ENCODE data around the gene MYOD1.

DNA sequence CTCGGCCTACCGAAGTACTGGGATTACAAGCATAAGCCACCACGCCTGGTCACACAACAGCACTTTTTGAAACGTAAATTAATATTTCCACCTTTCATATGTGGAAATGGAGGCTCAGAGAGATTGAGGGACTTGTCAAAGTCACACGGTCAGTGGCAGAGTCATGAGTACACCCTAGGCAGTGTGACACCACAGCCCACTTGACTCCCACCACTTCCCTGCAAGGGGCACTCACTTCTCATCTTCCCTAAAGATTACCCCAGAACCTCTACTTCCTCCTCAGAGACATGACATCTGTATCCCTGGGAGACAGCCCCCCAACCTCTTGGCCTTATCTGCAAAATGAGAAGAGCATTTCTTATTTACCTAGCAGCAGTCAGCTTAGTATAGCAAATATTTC is 16.5 kb upstream of the MYOD1 start:
- TF ChIP-seq, protein P1, sequence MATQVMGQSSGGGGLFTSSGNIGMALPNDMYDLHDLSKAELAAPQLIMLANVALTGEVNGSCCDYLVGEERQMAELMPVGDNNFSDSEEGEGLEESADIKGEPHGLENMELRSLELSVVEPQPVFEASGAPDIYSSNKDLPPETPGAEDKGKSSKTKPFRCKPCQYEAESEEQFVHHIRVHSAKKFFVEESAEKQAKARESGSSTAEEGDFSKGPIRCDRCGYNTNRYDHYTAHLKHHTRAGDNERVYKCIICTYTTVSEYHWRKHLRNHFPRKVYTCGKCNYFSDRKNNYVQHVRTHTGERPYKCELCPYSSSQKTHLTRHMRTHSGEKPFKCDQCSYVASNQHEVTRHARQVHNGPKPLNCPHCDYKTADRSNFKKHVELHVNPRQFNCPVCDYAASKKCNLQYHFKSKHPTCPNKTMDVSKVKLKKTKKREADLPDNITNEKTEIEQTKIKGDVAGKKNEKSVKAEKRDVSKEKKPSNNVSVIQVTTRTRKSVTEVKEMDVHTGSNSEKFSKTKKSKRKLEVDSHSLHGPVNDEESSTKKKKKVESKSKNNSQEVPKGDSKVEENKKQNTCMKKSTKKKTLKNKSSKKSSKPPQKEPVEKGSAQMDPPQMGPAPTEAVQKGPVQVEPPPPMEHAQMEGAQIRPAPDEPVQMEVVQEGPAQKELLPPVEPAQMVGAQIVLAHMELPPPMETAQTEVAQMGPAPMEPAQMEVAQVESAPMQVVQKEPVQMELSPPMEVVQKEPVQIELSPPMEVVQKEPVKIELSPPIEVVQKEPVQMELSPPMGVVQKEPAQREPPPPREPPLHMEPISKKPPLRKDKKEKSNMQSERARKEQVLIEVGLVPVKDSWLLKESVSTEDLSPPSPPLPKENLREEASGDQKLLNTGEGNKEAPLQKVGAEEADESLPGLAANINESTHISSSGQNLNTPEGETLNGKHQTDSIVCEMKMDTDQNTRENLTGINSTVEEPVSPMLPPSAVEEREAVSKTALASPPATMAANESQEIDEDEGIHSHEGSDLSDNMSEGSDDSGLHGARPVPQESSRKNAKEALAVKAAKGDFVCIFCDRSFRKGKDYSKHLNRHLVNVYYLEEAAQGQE (IDR thresholded peaks at IDR 0.05; ENCODE audit: insufficient read depth in 1 of 2, low read depth in 2 of 2, low read length in 1 of 2), result no peak
- TF ChIP-seq, protein P2, sequence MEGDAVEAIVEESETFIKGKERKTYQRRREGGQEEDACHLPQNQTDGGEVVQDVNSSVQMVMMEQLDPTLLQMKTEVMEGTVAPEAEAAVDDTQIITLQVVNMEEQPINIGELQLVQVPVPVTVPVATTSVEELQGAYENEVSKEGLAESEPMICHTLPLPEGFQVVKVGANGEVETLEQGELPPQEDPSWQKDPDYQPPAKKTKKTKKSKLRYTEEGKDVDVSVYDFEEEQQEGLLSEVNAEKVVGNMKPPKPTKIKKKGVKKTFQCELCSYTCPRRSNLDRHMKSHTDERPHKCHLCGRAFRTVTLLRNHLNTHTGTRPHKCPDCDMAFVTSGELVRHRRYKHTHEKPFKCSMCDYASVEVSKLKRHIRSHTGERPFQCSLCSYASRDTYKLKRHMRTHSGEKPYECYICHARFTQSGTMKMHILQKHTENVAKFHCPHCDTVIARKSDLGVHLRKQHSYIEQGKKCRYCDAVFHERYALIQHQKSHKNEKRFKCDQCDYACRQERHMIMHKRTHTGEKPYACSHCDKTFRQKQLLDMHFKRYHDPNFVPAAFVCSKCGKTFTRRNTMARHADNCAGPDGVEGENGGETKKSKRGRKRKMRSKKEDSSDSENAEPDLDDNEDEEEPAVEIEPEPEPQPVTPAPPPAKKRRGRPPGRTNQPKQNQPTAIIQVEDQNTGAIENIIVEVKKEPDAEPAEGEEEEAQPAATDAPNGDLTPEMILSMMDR (IDR thresholded peaks at IDR 0.05), result no peak
- TF ChIP-seq POLR2AphosphoS5 (IDR thresholded peaks at IDR 0.05; ENCODE audit: low read depth, low read length), result no peak
- no peak for TF ChIP-seq TCF7L2 (IDR thresholded peaks at IDR 0.05; ENCODE audit: low read depth, low read length)
- TF ChIP-seq SIN3A (IDR thresholded peaks at IDR 0.05; ENCODE audit: borderline replicate concordance, insufficient read depth, low read depth, low read length), result no peak

Measured in Panc1 (cell line).